Neural crest cell (in vitro differentiated cells): ENCODE results near the gene DPY19L2. TPM values are rescaled to one million over a fixed set of nuclear protein-coding genes. Genes with fewer than 3 reads are reported as not detected.

Experiments used
- DNase-seq: peaks from one replicate; pipeline ENCODE4 v3.0.0; 2021; ENCODE audit warnings: low read depth, mixed read lengths, low spot score
- H3K27ac Mint-ChIP-seq: one replicate; pipeline ENCODE4 v1.8.0; 2021; ENCODE audit warnings: mild to moderate bottlenecking, mixed read lengths; ENCODE audit not compliant: unreplicated experiment
- H3K27me3 Mint-ChIP-seq: 2 replicates; pipeline ENCODE4 v1.8.0; 2021; ENCODE audit warnings: low read depth, mild to moderate bottlenecking, mixed read lengths
- H3K36me3 Mint-ChIP-seq: 2 replicates; pipeline ENCODE4 v1.8.0; 2021; ENCODE audit warnings: low read depth, mild to moderate bottlenecking, mixed read lengths
- H3K4me1 Mint-ChIP-seq: 2 replicates; pipeline ENCODE4 v1.8.0; 2021; ENCODE audit warnings: mixed read lengths
- H3K4me3 Mint-ChIP-seq: one replicate; pipeline ENCODE4 v1.8.0; 2021; ENCODE audit warnings: mild to moderate bottlenecking, mixed read lengths
- H3K9me3 Mint-ChIP-seq: 2 replicates; pipeline ENCODE4 v1.8.0; 2021; ENCODE audit warnings: mixed read lengths
- total RNA-seq: library from RNA; stranded (reverse); gene quantifications from 2 replicates; pipeline ENCODE4 v1.2.1, GENCODE V29; 2021
- TF ChIP-seq, protein P1 (sequence below): fragments of 200-600 bp; sonication (generic); conservative IDR thresholded peaks from 2 replicates; pipeline ENCODE4 v1.5.0; 2021; ENCODE audit warnings: antibody characterized with exemption, mild to moderate bottlenecking

DPY19L2 gene
- total RNA-seq, 1 donor from 2014 or later = 25.2 TPM

DNA sequence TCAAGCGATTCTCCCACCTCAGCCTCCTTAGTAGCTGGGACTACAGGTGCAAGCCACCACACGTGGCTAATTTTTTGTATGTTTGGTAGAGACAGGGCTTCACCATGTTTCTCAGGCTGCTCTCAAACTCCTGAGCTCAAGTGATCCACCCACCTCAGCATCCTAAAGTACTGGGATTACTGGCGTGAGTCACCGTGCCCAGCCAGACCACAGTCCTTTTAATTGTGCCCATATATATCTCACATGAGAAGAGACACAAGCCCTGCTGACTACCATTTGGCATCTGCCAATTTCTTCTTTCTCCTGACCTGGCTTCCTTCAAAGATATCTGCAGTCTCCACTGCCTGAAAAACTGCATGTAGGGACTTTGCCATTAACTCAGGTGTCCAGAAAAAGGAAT, 142.5 kb downstream of the DPY19L2 start:
- H3K27ac Mint-ChIP-seq = no peak overlapping the region
- H3K4me3 Mint-ChIP-seq = no peak overlapping the region
- no peak for DNase-seq
- no peaks in the 10 kb centered on the region for H3K27me3 Mint-ChIP-seq
- peaks cover 7% of the 10 kb centered on the region for H3K9me3 Mint-ChIP-seq
- TF ChIP-seq, protein P1, sequence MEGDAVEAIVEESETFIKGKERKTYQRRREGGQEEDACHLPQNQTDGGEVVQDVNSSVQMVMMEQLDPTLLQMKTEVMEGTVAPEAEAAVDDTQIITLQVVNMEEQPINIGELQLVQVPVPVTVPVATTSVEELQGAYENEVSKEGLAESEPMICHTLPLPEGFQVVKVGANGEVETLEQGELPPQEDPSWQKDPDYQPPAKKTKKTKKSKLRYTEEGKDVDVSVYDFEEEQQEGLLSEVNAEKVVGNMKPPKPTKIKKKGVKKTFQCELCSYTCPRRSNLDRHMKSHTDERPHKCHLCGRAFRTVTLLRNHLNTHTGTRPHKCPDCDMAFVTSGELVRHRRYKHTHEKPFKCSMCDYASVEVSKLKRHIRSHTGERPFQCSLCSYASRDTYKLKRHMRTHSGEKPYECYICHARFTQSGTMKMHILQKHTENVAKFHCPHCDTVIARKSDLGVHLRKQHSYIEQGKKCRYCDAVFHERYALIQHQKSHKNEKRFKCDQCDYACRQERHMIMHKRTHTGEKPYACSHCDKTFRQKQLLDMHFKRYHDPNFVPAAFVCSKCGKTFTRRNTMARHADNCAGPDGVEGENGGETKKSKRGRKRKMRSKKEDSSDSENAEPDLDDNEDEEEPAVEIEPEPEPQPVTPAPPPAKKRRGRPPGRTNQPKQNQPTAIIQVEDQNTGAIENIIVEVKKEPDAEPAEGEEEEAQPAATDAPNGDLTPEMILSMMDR = no peak
- no peaks in the 10 kb centered on the region for H3K36me3 Mint-ChIP-seq
- H3K4me1 Mint-ChIP-seq = no peaks in the 10 kb centered on the region

DNA sequence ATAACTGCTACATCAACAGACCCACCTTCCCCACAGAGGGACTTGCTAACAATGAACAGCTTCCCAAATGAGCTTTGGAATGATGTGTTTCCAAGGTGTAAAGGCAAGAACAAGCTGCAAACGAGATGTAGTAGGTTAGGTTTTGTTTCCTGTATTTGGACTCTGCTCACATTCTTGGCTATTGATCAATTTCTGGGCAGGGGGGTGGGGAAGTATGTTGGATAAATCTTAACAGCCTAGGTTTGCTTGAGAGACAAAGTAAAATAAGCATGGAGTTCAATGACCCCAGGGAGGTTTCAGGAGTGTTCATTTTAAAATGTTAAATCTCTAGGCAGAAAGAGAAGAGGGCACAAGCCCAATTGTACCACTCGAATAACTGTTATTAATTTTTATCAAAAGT, 146.6 kb downstream of the DPY19L2 start:
- TF ChIP-seq, protein P1 = no peak
- Mint-ChIP-seq H3K27ac (no peak overlapping the region), H3K4me1 (no peaks in the 10 kb centered on the region)

More for the DNA sequence above, 146.6 kb downstream of the DPY19L2 start:
- Mint-ChIP-seq H3K4me3 (no peak overlapping the region), H3K36me3 (no peaks in the 10 kb centered on the region), H3K9me3 (no peaks in the 10 kb centered on the region), H3K27me3 (peaks cover 3% of the 10 kb centered on the region)
- no peak for DNase-seq

Other genes starting within 250 kb of the DPY19L2 start
- 20.2 and 20.8 TPM in 2 replicates for gene RXYLT1, start 111.4 kb upstream of the DPY19L2 start, total RNA-seq
- 12.6 and 14.8 TPM in 2 replicates for gene SRGAP1, start 176.2 kb upstream of the DPY19L2 start, total RNA-seq